ENCODE data around the gene BCS1L. TPM values are rescaled to one million over a fixed set of nuclear protein-coding genes. Genes with fewer than 3 reads are reported as not detected.

The BCS1L gene
- total RNA-seq, 1 donor from 2014 or later: 30.0 TPM

Other genes with a start within 250 kb of the BCS1L start
- gene VIL1, start 240.6 kb upstream of the BCS1L start, total RNA-seq: 0.05 TPM in 1 of 2 replicates, not detected in the other
- 9.2 and 12.2 TPM in 2 replicates for gene USP37, start 91.3 kb upstream of the BCS1L start, total RNA-seq
- 29.4 and 43.9 TPM in 2 replicates for gene CNOT9, start 90.8 kb upstream of the BCS1L start, total RNA-seq
- gene PLCD4, start 51.8 kb upstream of the BCS1L start, total RNA-seq: 2.9 and 3.0 TPM in 2 replicates
- gene ZNF142, start 60 bp upstream of the BCS1L start, total RNA-seq: 3.5 and 15.6 TPM in 2 replicates
- gene RNF25, start 12.3 kb downstream of the BCS1L start, total RNA-seq: 21.1 and 29.5 TPM in 2 replicates
- 9.2 and 50.5 TPM in 2 replicates for gene STK36, start 12.4 kb downstream of the BCS1L start, total RNA-seq
- 4.9 and 17.9 TPM in 2 replicates for gene TTLL4, start 51.2 kb downstream of the BCS1L start, total RNA-seq
- gene CYP27A1, start 122.5 kb downstream of the BCS1L start, total RNA-seq: 18.6 and 42.8 TPM in 2 replicates
- not detected in 2 replicates for gene PRKAG3, start 172.1 kb downstream of the BCS1L start, total RNA-seq
- 3.5 TPM in 1 of 2 replicates, not detected in the other for gene WNT6, start 200.1 kb downstream of the BCS1L start, total RNA-seq
- gene WNT10A, start 221.2 kb downstream of the BCS1L start, total RNA-seq: 13.5 and 21.5 TPM in 2 replicates

All from renal cortical epithelial cell (primary cell).